OCI-M2 (cell line): ENCODE measurements around the gene EPX.
"Not testable (repeated sequence)": the region's sequence is repeated elsewhere in the genome, so short reads cannot be mapped to it uniquely, and the experiment has no call there.

Experiments used
- DNase-seq: peaks from one replicate; lab custom pipeline; 2025; ENCODE audit not compliant: unreplicated experiment; lab: John Stamatoyannopoulos, UW

Gene EPX, protein sequence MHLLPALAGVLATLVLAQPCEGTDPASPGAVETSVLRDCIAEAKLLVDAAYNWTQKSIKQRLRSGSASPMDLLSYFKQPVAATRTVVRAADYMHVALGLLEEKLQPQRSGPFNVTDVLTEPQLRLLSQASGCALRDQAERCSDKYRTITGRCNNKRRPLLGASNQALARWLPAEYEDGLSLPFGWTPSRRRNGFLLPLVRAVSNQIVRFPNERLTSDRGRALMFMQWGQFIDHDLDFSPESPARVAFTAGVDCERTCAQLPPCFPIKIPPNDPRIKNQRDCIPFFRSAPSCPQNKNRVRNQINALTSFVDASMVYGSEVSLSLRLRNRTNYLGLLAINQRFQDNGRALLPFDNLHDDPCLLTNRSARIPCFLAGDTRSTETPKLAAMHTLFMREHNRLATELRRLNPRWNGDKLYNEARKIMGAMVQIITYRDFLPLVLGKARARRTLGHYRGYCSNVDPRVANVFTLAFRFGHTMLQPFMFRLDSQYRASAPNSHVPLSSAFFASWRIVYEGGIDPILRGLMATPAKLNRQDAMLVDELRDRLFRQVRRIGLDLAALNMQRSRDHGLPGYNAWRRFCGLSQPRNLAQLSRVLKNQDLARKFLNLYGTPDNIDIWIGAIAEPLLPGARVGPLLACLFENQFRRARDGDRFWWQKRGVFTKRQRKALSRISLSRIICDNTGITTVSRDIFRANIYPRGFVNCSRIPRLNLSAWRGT

DNA sequence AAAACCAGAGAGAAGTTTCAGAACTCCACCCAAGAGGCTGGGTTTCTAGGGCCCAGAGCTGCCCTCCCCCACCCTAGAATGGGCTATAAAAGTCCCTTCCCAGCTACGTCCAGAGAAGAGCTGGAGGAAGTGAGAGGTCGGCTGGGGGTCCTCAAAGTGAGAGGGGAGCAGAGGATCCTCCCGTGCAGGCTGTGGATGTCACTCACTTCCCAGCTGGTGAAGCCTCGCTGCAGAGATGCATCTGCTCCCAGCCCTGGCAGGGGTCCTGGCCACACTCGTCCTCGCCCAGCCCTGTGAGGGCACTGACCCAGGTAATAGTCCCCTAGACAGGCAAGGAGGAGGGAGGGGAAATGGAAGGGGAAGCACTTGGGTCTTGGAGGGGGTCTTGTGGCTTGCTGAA, at the start of gene EPX:
Gene EPX, plus strand, starts transcription at position 115 of the 400 bp plus-strand sequence. Its CDS starts 121 bp downstream, at position 236.
- DNase-seq = no peak

- DNase-seq = not testable (repeated sequence)
Measured at GRCh38 chr17:58143335-58143734, 49.2 kb upstream of the EPX start.

GRCh38 chr17:58144801-58145200, 47.7 kb upstream of the EPX start:
- no peak for DNase-seq

GRCh38 chr17:58147930-58148434, 44.5 kb upstream of the EPX start, which contains the start of gene OR4D1:
TSS of gene OR4D1 (plus strand) at chr17:58148384. CDS start at chr17:58155154, 6,770 bp downstream.
- no peak for DNase-seq

DNA sequence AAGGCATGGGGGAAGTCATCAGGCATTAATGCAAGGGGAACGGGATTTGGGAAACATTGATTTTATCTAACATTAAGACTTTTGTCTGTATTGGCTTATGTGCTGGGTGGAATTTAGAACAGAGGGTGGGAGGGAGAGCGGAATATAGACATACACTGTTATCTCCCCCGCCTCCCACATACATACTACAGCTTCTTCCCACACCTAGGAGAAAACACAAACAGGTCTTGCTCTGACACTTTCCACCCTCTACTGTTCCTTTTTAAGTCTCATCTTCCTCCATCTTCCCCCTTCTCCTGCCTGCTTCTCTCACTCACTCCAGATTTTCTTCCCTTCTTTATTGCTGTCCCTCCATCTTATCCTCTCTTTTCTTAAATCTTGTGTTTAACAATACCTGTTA, 43.9 kb upstream of the EPX start:
- DNase-seq = no peak

DNA sequence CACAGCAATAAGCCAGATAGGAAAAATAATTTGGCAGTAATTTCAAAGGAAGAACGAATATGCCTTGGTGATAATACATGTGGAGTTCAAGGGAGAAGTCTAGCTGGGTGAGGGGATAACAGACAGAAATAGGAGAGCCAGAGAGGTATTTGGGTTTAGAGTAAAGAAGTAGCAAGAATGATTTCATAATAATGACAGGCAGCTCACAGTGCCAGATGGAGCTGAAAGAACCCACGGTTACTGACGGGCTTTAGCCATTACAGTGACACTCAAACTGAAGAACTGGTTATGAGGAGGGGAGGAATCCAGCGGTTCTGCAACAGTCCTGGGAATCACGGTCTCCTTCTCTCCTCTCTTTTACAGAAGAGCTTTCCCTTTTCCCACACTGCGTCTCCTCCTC, 42.1 kb upstream of the EPX start:
- no peak for DNase-seq

DNA sequence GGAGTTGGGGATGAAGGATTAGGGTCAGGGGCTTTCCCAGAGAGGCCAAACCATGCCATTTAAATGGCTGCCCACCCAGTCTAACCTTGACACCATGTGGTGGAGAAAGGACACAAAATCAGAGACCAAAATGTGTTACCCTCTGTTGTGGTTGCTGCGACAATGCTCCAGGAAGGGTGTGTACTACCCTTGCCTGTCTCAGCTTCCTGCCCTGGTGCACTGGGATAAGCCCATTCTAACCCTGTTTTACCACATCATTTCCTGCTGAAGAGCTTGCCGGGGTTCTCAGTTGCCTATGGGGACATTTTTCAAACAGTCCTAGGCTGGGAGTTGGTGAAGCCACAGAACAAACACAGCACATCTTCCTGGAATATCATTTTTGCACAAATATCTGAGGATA, 39.5 kb upstream of the EPX start:
- DNase-seq = no peak

- no peak for DNase-seq
Measured at GRCh38 chr17:58153671-58154070, 38.9 kb upstream of the EPX start.

GRCh38 chr17:58156839-58157803, 35.4 kb upstream of the EPX start:
- no peak for DNase-seq

DNA sequence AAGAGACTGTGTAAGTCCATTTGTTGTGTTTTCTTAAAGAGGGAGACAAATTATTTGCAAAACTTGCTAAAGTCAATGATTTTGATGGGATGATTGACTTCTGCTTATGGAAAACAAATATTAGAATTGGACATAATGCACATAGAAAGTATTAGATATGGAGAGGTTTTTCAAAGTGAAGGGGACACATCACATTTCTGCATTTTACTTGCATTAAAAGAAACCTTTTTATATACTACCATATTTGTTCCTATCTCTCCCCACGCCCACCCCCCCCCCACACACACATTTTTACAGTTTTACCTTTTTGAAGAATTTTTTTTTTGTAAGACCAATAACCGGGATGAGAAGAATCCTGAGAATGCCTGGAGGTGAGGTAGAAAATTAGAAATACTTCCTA, 34.3 kb upstream of the EPX start:
- no peak for DNase-seq

- no peak for DNase-seq
Measured at GRCh38 chr17:58161566-58161965, 31.0 kb upstream of the EPX start.

GRCh38 chr17:58165981-58166380, 26.5 kb upstream of the EPX start:
- DNase-seq = no peak

- no peak for DNase-seq
Measured at GRCh38 chr17:58166682-58167081, 25.8 kb upstream of the EPX start, which contains the start of gene OR4D2. TSS of gene OR4D2 (plus strand) at chr17:58166982. CDS start at chr17:58169656, 2,674 bp downstream.

GRCh38 chr17:58170622-58171021, 21.9 kb upstream of the EPX start:
- no peak for DNase-seq

DNA sequence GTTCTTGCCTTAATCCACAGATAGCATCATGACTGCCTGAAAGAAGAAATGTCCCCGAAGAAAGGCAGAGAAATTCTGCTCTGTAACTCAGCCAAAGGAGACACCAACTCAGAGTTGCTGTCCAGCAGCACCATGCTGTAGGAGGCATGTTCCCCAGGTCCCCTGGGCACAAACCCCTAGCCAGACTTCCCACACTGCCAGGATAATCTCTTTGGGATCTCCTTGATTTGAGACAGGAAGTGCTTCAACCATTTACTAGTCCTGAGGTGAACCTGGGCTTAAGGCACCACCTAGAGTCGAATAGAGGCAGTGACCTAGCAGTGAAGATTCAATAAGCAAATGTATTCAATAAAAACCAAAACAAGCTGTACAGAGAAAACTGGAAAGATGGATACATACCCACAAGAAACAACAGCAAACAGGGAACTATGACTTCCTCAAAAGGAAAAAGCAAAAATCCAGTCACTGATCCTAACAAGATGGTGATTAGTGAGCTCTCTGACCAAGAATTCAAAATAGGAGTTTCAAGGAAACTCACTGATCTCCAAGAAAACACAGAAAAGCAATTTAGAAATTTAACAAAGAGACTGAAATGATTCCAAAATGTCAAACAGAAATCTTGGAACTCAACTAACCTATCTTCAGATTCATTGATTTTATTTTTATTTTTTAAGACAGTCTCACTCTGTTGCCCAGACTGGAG, 20.0 kb upstream of the EPX start:
- DNase-seq = no peak

GRCh38 chr17:58174871-58175270, 17.7 kb upstream of the EPX start:
- no peak for DNase-seq

GRCh38 chr17:58176200-58176599, 16.3 kb upstream of the EPX start:
- no peak for DNase-seq

GRCh38 chr17:58181796-58182195, 10.7 kb upstream of the EPX start:
- DNase-seq = no peak

DNA sequence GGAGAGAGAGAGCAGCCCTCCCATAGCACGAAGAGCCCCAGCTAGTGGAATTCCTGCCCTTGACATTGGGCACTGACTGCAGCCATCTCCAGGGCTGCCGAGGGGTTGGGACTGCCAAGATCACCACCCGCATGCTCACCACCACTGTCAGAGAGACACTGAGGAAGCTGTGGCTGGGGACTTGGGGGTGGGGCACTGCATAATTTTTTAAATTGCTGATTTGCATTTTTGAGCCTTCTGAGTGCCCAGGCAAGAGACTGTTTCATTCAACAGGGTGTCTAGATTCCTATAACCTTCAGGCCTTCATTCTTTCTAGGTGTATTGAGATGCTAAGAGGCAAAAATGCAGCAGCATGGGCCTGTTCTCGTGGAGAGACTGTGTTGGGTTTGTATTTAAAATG, 9.0 kb upstream of the EPX start:
- DNase-seq = no peak

DNA sequence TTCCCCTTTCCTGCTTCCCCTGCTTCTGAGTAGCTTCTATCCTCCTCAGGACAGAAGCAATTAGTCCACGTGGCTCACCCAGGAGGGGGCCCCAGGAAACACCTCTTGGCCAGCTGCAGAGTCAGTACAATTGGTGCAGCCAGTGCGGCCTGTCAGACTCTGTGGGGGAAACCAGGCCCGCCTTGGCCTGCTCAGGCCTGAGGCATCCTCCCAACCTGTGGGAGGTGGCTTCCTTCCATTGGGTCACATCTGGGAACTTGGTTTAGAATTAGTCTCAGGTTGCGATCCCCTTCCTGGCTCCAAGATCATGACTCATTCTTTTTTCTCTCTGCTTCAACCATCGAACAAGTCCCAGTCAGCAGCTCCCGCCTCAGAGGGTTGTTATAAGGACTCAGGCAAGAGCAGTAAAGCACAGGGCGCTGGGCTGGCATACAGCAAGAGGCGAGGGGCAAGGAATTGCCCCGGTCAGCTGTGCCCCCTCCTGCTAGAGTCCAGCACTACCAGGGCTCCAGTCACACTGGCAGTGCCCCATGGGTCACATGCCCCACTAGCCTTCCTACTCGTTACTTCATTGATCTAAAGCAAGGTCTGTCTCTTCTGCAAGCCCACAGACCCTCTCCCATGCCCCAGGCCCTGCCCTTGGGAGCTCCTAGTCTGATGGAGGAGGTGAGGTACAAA, 8.1 kb upstream of the EPX start:
- DNase-seq = no peak
